Measurements from ENCODE around the gene FRMD4A.

DNA sequence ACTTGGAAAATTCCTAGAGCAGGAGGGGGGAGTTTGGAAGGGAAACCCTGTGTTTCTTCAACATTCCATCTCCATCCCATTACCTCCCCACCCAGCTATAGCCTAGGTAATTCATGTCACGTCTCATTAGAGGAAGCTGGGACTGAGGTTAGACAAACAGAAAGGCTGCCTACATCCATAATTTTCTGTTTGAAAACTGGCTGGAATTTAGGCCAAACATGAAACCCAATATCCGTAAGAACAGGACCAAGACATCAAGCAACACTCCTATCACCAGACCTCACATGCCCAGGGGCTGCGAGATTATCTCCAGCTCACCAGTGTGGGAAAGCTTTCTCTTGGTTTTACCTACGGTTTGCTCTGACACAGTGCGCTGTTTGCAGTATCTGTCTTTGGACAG is 316.3 kb downstream of the FRMD4A start:
- TF ChIP-seq, protein P1, sequence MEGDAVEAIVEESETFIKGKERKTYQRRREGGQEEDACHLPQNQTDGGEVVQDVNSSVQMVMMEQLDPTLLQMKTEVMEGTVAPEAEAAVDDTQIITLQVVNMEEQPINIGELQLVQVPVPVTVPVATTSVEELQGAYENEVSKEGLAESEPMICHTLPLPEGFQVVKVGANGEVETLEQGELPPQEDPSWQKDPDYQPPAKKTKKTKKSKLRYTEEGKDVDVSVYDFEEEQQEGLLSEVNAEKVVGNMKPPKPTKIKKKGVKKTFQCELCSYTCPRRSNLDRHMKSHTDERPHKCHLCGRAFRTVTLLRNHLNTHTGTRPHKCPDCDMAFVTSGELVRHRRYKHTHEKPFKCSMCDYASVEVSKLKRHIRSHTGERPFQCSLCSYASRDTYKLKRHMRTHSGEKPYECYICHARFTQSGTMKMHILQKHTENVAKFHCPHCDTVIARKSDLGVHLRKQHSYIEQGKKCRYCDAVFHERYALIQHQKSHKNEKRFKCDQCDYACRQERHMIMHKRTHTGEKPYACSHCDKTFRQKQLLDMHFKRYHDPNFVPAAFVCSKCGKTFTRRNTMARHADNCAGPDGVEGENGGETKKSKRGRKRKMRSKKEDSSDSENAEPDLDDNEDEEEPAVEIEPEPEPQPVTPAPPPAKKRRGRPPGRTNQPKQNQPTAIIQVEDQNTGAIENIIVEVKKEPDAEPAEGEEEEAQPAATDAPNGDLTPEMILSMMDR (IDR thresholded peaks at IDR 0.05): no peak
- no peak for TF ChIP-seq POLR2A (IDR thresholded peaks at IDR 0.05)
